ENCODE results near the gene BBS1. TPM values are rescaled to one million over a fixed set of nuclear protein-coding genes. Genes with fewer than 3 reads are reported as not detected.

BBS1 gene
- total RNA-seq, 1 experiment from 2014 or later, result 56.1 TPM

- H3K27me3 ChIP-seq (ENCODE audit: insufficient read depth, low read depth), result peaks cover 15% of the 10 kb centered on the region; the same call in 1 of the 2 replicates
- ChIA-PET CTCF (no interaction called here), POLR2A (ENCODE audit: unreplicated experiment) (interaction anchor here (0.7 kb wide), 1 partner anchor 266 kb away, joined by 3 read pairs; no protein-coding TSS in a partner anchor)
- no peak overlapping the region for H2AFZ ChIP-seq
- no peak overlapping the region for H3K4me2 ChIP-seq
- no peaks in the 10 kb centered on the region for H3F3A ChIP-seq (ENCODE audit: insufficient read depth, low read depth)
- no peaks in the 10 kb centered on the region for H3K9me3 ChIP-seq (ENCODE audit: insufficient read depth, low read depth)
- peaks cover 5% of the 10 kb centered on the region; the same call in 1 of the 2 replicates for H3K4me1 ChIP-seq (replicated peaks; ENCODE audit: insufficient read depth)
- no peak for DNase-seq
- BruUV-seq (replicated peaks), result no TSS peak
- H3K36me3 ChIP-seq (ENCODE audit: low read depth), result no peaks in the 10 kb centered on the region
- TF ChIP-seq EZH2 (IDR thresholded peaks at IDR 0.05; ENCODE audit: low read depth), result no peak
- TF ChIP-seq CTCF (conservative IDR thresholded peaks at IDR 0.05), result no peak
- H4K20me1 ChIP-seq (ENCODE audit: insufficient read depth), result no peaks in the 10 kb centered on the region
- no peak overlapping the region for H3K27ac ChIP-seq
- H3K4me3 ChIP-seq, result no peak overlapping the region
- H3K79me2 ChIP-seq (ENCODE audit: low read depth), result no peaks in the 10 kb centered on the region
- no peaks in the 10 kb centered on the region for H3K9me2 ChIP-seq (ENCODE audit: insufficient read depth)
- intact Hi-C loops (cut with micrococcal nuclease; ENCODE audit: unreplicated experiment), result no loop called here
Observed at GRCh38 chr11:66563832-66564231, 53.4 kb downstream of the BBS1 start.

- POLR2A ChIA-PET (ENCODE audit: unreplicated experiment), result interaction anchor here (0.8 kb wide), 1 partner anchor 19 kb away, joined by 4 read pairs; the partner anchor contains the start of gene ZDHHC24
- Histone ChIP-seq H2AFZ (no peak overlapping the region), H3K27ac (no peak overlapping the region), H3K4me3 (no peak overlapping the region), H3K27me3 (ENCODE audit: insufficient read depth, low read depth) (peaks cover 15% of the 10 kb centered on the region; the same call in 1 of the 2 replicates), H4K20me1 (ENCODE audit: insufficient read depth) (no peaks in the 10 kb centered on the region), H3K4me1 (replicated peaks; ENCODE audit: insufficient read depth) (peaks cover 5% of the 10 kb centered on the region; the same call in 1 of the 2 replicates), H3K4me2 (no peak overlapping the region), H3F3A (ENCODE audit: insufficient read depth, low read depth) (no peaks in the 10 kb centered on the region), H3K36me3 (ENCODE audit: low read depth) (no peaks in the 10 kb centered on the region), H3K9me3 (ENCODE audit: insufficient read depth, low read depth) (no peaks in the 10 kb centered on the region), H3K9me2 (ENCODE audit: insufficient read depth) (no peaks in the 10 kb centered on the region), H3K79me2 (ENCODE audit: low read depth) (no peaks in the 10 kb centered on the region)
- CTCF ChIA-PET, result no interaction called here
- TF ChIP-seq EZH2 (IDR thresholded peaks at IDR 0.05; ENCODE audit: low read depth) (no peak), CTCF (conservative IDR thresholded peaks at IDR 0.05) (no peak)
- no peak for DNase-seq
- no TSS peak for BruUV-seq (replicated peaks)
- intact Hi-C loops (cut with micrococcal nuclease; ENCODE audit: unreplicated experiment), result no loop called here
Observed at GRCh38 chr11:66564538-66564937, 54.1 kb downstream of the BBS1 start.

- Histone ChIP-seq H3K4me1 (replicated peaks; ENCODE audit: insufficient read depth) (peaks cover 5% of the 10 kb centered on the region; the same call in 1 of the 2 replicates), H4K20me1 (ENCODE audit: insufficient read depth) (no peaks in the 10 kb centered on the region), H3K9me3 (ENCODE audit: insufficient read depth, low read depth) (no peaks in the 10 kb centered on the region), H3K4me3 (no peak overlapping the region), H3K36me3 (ENCODE audit: low read depth) (no peaks in the 10 kb centered on the region), H3K9me2 (ENCODE audit: insufficient read depth) (no peaks in the 10 kb centered on the region), H3F3A (ENCODE audit: insufficient read depth, low read depth) (no peaks in the 10 kb centered on the region), H3K27me3 (ENCODE audit: insufficient read depth, low read depth) (peaks cover 15% of the 10 kb centered on the region; the same call in 1 of the 2 replicates), H3K4me2 (no peak overlapping the region), H2AFZ (no peak overlapping the region), H3K27ac (no peak overlapping the region), H3K79me2 (ENCODE audit: low read depth) (no peaks in the 10 kb centered on the region)
- POLR2A ChIA-PET (ENCODE audit: unreplicated experiment), result interaction anchor here (0.8 kb wide), 1 partner anchor 19 kb away, joined by 4 read pairs; the partner anchor contains the start of gene ZDHHC24
- DNase-seq, result no peak
- BruUV-seq (replicated peaks), result no TSS peak
- intact Hi-C loops (cut with micrococcal nuclease; ENCODE audit: unreplicated experiment), result no loop called here
- TF ChIP-seq EZH2 (IDR thresholded peaks at IDR 0.05; ENCODE audit: low read depth) (no peak), CTCF (conservative IDR thresholded peaks at IDR 0.05) (no peak)
- CTCF ChIA-PET, result no interaction called here
Observed at GRCh38 chr11:66564984-66565383, 54.5 kb downstream of the BBS1 start.

All from PC-9 (cell line).